Activated T-cell treated with anti-CD3 and anti-CD28 coated beads, Interleukin-2, amount 50 U/mL, for 24 hours (primary cell): Measurements from ENCODE around the gene TSACC.

Experiments
- DNase-seq: peaks from one replicate; pipeline ENCODE4 v3.0.0-alpha.2; 2020
- H3K27ac Mint-ChIP-seq: 2 replicates; pipeline ENCODE4 v1.8.0; 2020; ENCODE audit warnings: mild to moderate bottlenecking, mixed read lengths
- H3K27me3 Mint-ChIP-seq: 2 replicates; pipeline ENCODE4 v1.8.0; 2020; ENCODE audit warnings: mixed read lengths
- H3K36me3 Mint-ChIP-seq: 2 replicates; pipeline ENCODE4 v1.8.0; 2020; ENCODE audit warnings: low read depth, mixed read lengths
- H3K4me1 Mint-ChIP-seq: 2 replicates; pipeline ENCODE4 v1.8.0; 2020; ENCODE audit warnings: low read depth, mixed read lengths
- H3K4me3 Mint-ChIP-seq: 2 replicates; pipeline ENCODE4 v1.8.0; 2020; ENCODE audit warnings: mild to moderate bottlenecking, moderate library complexity, mixed read lengths
- H3K9me3 Mint-ChIP-seq: 2 replicates; pipeline ENCODE4 v1.8.0; 2020; ENCODE audit warnings: mixed read lengths

Gene TSACC

GRCh38 chr1:156390469-156391365 is 52.4 kb downstream of the TSACC start:
- Mint-ChIP-seq H3K27me3 (peaks cover 57% of the 10 kb centered on the region), H3K4me3 (no peak overlapping the region), H3K4me1 (peaks cover 3% of the 10 kb centered on the region), H3K27ac (no peak overlapping the region), H3K9me3 (no peaks in the 10 kb centered on the region), H3K36me3 (no peaks in the 10 kb centered on the region)
- no peak for DNase-seq

- Mint-ChIP-seq H3K36me3 (no peaks in the 10 kb centered on the region), H3K4me1 (no peaks in the 10 kb centered on the region), H3K4me3 (no peak overlapping the region), H3K27me3 (peaks cover 57% of the 10 kb centered on the region), H3K9me3 (no peaks in the 10 kb centered on the region), H3K27ac (no peak overlapping the region)
- no peak for DNase-seq
These were observed 53.0 kb downstream of the TSACC start for GRCh38 chr1:156391366-156391677.

- no peaks in the 10 kb centered on the region for H3K36me3 Mint-ChIP-seq
- no peak overlapping the region for H3K4me3 Mint-ChIP-seq
- peaks cover 54% of the 10 kb centered on the region for H3K27me3 Mint-ChIP-seq
- no peak for DNase-seq
- no peaks in the 10 kb centered on the region for H3K4me1 Mint-ChIP-seq
- H3K27ac Mint-ChIP-seq, result no peak overlapping the region
- H3K9me3 Mint-ChIP-seq, result no peaks in the 10 kb centered on the region
These were observed 53.4 kb downstream of the TSACC start for GRCh38 chr1:156391701-156392100.

- DNase-seq, result no peak
- Mint-ChIP-seq H3K36me3 (no peaks in the 10 kb centered on the region), H3K27me3 (peaks cover 47% of the 10 kb centered on the region), H3K9me3 (no peaks in the 10 kb centered on the region), H3K27ac (no peak overlapping the region), H3K4me1 (no peaks in the 10 kb centered on the region), H3K4me3 (no peak overlapping the region)
These were observed 54.1 kb downstream of the TSACC start for GRCh38 chr1:156392452-156392853.

GRCh38 chr1:156393095-156393494 is 54.8 kb downstream of the TSACC start:
- H3K27ac Mint-ChIP-seq, result no peak overlapping the region
- H3K27me3 Mint-ChIP-seq, result peaks cover 40% of the 10 kb centered on the region
- no peaks in the 10 kb centered on the region for H3K36me3 Mint-ChIP-seq
- H3K9me3 Mint-ChIP-seq, result no peaks in the 10 kb centered on the region
- no peak for DNase-seq
- no peaks in the 10 kb centered on the region for H3K4me1 Mint-ChIP-seq
- no peak overlapping the region for H3K4me3 Mint-ChIP-seq

GRCh38 chr1:156394082-156394481 is 55.8 kb downstream of the TSACC start:
- H3K4me1 Mint-ChIP-seq, result peaks cover 3% of the 10 kb centered on the region

GRCh38 chr1:156394835-156395461 is 56.6 kb downstream of the TSACC start:
- Mint-ChIP-seq H3K27me3 (peaks cover 31% of the 10 kb centered on the region), H3K27ac (no peak overlapping the region), H3K36me3 (no peaks in the 10 kb centered on the region), H3K9me3 (no peaks in the 10 kb centered on the region), H3K4me1 (peaks cover 3% of the 10 kb centered on the region), H3K4me3 (no peak overlapping the region)
- no peak for DNase-seq

More at GRCh38 chr1:156394082-156394481, 55.8 kb downstream of the TSACC start:
- Mint-ChIP-seq H3K27me3 (peaks cover 36% of the 10 kb centered on the region), H3K9me3 (no peaks in the 10 kb centered on the region), H3K27ac (no peak overlapping the region), H3K4me3 (no peak overlapping the region), H3K36me3 (no peaks in the 10 kb centered on the region)
- DNase-seq, result no peak
